ENCODE results near the gene ARHGAP9.
"Not testable (repeated sequence)": the region's sequence is repeated elsewhere in the genome, so short reads cannot be mapped to it uniquely, and the experiment has no call there.

ARHGAP9 gene

DNA sequence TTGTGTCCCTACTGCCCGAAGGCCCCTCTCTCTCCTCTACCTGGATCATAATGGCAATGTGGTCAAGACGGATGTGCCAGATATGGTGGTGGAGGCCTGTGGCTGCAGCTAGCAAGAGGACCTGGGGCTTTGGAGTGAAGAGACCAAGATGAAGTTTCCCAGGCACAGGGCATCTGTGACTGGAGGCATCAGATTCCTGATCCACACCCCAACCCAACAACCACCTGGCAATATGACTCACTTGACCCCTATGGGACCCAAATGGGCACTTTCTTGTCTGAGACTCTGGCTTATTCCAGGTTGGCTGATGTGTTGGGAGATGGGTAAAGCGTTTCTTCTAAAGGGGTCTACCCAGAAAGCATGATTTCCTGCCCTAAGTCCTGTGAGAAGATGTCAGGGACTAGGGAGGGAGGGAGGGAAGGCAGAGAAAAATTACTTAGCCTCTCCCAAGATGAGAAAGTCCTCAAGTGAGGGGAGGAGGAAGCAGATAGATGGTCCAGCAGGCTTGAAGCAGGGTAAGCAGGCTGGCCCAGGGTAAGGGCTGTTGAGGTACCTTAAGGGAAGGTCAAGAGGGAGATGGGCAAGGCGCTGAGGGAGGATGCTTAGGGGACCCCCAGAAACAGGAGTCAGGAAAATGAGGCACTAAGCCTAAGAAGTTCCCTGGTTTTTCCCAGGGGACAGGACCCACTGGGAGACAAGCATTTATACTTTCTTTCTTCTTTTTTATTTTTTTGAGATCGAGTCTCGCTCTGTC lies 22.8 kb downstream of the ARHGAP9 start:
- DNase-seq (ENCODE audit: low read depth), result no peak

DNA sequence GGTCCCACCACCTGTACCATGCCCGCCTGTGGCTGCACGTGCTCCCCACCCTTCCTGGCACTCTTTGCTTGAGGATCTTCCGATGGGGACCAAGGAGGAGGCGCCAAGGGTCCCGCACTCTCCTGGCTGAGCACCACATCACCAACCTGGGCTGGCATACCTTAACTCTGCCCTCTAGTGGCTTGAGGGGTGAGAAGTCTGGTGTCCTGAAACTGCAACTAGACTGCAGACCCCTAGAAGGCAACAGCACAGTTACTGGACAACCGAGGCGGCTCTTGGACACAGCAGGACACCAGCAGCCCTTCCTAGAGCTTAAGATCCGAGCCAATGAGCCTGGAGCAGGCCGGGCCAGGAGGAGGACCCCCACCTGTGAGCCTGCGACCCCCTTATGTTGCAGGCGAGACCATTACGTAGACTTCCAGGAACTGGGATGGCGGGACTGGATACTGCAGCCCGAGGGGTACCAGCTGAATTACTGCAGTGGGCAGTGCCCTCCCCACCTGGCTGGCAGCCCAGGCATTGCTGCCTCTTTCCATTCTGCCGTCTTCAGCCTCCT lies 23.4 kb downstream of the ARHGAP9 start:
- DNase-seq (ENCODE audit: low read depth), result no peak

DNA sequence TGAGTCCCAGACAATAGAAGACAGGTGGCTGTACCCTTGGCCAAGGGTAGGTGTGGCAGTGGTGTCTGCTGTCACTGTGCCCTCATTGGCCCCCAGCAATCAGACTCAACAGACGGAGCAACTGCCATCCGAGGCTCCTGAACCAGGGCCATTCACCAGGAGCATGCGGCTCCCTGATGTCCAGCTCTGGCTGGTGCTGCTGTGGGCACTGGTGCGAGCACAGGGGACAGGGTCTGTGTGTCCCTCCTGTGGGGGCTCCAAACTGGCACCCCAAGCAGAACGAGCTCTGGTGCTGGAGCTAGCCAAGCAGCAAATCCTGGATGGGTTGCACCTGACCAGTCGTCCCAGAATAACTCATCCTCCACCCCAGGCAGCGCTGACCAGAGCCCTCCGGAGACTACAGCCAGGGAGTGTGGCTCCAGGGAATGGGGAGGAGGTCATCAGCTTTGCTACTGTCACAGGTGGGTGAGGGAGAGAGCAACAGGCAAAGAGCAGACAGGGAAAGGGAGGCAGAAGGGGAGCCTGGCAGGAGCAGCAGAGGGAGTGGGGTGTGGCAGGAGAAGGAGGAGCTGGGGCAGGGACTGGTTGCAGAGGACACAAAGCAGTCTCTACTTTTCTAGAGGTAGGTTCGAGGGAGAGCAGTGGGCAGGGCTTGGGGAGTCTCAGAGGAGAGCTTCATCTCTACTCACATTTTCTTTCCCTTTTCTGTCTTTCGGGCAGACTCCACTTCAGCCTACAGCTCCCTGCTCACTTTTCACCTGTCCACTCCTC lies 24.1 kb downstream of the ARHGAP9 start:
- no peak for DNase-seq (ENCODE audit: low read depth)

DNA sequence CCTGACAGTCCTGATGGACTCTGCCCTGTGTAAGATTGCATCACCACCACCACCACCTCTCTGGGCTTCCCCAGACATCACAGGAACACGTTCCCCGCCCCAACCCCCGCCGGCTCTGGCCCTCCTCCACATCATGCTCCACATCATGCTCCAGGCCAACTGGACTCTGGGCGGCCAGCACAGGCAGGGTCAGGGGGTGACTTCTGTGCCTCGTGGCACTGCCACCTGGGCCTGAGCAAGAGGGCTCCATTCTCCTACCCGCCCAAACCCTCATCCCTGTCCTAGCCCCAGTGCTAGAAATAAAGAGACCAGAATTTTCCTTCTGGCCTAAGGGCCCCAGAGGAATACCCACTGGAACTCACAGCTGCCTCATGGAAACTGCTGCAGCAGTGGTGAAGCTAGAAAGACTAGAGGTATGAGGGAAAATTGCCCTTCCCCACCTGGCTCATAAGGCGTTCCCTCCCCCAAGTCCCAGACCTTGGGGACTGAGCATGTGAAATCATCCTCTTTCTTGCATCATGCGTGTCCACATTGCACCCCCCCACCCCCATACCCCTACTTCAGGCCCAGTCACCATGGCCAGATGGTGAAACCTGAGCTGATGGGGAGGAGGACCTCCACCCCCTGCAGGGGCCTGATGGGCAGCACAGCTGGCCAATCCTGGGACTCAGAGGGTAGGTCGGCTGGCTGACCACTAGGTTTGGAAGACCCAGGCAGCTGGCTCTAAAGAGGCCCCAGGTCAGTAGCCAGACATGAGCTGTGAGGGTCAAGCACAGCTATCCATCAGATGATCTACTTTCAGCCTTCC lies 24.9 kb downstream of the ARHGAP9 start, which contains the start of gene INHBE:
Gene INHBE, plus strand, starts transcription at position 742 of the 808 bp plus-strand sequence. CDS start 230 bp downstream, outside the sequence.
- DNase-seq (ENCODE audit: low read depth), result no peak

DNA sequence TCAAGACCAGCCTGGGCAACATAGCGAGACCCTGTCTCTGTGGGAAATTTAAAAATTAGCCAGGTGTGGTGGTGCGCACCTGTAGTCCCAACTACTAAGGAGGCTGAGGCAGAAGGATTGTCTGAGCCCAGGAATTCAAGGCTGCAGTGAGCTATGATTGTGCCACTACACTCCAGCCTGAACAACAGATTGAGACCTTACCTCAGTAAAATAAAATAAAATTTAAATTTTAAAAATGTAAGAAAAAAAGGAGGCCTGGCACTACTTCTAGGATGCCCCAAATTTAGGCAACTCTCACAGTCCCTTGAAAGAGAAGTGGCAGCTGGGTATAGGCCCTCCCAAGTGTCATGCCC lies 25.5 kb downstream of the ARHGAP9 start:
- DNase-seq (ENCODE audit: low read depth), result no peak

DNA sequence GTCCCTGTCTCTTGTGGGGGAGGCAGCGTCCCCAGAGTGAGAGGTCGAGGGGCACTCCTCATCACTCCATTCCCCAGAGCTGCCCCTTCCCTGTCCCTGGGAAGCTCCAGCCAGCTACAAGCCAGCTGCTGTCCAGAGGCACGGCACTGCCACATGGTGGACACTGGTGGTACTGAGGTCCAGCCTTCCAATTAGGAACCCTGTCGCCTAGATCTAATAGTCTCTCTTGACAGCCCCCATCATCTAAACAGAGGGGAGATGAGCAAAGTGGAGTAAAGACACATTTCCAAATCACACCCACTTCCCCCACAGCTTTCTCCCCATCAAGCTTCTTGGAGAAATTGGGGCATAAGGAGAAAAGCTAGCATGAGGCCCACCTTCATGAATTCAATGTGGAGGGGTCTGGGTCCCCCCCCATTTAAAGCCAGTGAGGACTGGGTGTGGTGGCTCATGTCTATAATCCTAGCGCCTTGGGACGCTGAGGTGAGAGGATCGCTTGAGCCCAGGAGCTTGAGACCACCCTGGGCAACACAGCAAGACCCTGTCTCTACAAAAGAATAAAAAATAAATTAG lies 26.6 kb downstream of the ARHGAP9 start:
- no peak for DNase-seq (ENCODE audit: low read depth)

DNA sequence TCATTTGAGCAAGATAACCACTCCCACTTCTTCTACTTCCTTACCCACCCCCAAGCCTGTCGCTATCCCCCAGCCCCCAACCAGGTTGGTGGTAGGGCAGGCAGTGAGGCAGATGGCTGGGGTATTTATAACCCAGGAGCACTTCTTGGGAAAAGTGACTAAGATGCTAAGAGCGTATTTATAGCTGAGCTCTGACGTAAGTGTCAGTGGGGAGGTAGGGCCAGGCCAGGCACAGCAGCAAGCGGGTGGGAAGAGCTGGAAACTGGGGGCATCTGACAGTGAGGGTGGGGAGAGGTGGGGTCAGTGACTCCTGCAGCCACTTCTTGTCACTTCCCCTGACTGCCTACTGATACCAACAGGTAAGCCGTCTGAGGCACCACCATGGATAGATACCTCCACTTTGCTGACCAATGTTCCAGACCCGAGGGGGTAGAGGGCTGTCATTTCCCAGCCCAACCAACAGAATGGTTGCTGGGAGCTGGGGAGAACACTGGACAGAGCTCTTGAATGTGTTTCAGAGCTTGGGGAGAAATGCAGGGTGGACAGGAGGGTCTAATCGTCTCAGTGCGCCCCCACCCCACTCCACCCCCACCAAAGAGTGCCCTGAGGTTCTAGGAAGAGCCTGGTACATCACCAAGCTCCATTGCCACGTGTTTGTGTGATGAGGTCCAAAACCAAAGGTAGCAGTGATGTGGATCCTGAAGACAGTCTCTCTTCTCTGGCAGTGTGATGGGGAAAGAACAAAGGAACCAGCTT lies 27.3 kb downstream of the ARHGAP9 start:
- DNase-seq (ENCODE audit: low read depth), result no peak

DNA sequence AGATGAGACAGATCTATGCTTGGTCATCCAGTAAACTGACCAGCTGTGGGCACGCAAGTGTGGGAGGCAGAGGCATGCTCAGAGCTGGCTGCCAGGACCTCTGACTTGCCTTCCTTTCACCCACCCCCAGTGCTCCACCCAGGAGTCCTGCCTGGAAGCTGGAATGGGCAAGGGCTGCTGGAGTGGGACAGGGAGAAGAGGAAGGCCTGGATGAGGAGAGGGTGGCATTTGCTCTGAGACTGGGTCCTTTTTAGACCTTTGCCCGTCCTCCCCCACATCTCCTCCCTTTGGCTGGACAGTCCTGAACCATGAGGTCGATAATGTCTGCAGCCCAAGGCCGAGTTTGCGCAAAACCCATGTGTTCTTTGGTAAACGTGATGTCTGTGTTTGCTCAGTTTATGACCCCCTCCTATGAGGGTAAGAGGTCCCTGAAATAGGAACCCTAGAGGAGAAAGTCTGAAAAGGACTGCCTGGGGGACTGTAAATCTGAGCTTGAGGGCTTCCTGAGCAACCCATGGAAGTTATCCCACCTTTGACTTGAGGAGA lies 28.4 kb downstream of the ARHGAP9 start:
- DNase-seq (ENCODE audit: low read depth), result no peak

DNA sequence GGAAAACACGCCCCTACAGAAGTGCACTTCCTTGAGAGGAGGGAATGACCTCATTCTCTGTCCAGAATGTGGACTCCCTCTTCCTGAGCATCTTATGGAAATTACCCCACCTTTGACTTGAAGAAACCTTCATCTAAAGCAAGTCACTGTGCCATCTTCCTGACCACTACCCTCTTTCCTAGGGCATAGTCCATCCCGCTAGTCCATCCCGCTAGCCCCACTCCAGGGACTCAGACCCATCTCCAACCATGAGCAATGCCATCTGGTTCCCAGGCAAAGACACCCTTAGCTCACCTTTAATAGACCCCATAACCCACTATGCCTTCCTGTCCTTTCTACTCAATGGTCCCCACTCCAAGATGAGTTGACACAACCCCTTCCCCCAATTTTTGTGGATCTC lies 29.6 kb downstream of the ARHGAP9 start:
- no peak for DNase-seq (ENCODE audit: low read depth)

DNA sequence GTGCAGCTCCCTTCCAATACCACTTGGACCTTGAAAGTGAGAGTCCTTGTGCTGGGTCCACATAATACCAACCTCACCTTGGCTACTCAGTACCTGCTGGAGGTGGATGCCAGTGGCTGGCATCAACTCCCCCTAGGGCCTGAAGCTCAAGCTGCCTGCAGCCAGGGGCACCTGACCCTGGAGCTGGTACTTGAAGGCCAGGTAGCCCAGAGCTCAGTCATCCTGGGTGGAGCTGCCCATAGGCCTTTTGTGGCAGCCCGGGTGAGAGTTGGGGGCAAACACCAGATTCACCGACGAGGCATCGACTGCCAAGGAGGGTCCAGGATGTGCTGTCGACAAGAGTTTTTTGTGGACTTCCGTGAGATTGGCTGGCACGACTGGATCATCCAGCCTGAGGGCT lies 30.3 kb downstream of the ARHGAP9 start:
- no peak for DNase-seq (ENCODE audit: low read depth)

DNA sequence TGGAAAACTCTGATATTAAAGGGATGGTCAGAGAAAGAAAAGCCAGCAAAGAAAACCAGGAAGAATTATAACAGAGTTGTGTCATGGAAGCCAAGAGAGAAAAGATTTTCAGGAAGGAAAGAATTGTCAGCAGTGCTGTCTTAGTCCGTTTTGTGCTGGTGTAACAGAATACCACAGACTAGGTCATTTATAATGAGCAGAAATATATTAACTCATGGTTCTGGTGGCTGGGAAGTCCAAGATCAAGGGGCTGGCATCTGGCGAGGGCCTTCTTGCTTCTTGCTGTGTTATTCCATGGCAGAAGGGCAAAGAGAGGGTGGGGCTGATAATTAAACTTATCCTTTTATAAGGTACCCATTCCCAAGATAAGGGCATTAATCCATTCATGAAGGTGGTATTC lies 31.0 kb downstream of the ARHGAP9 start:
- no peak for DNase-seq (ENCODE audit: low read depth)

DNA sequence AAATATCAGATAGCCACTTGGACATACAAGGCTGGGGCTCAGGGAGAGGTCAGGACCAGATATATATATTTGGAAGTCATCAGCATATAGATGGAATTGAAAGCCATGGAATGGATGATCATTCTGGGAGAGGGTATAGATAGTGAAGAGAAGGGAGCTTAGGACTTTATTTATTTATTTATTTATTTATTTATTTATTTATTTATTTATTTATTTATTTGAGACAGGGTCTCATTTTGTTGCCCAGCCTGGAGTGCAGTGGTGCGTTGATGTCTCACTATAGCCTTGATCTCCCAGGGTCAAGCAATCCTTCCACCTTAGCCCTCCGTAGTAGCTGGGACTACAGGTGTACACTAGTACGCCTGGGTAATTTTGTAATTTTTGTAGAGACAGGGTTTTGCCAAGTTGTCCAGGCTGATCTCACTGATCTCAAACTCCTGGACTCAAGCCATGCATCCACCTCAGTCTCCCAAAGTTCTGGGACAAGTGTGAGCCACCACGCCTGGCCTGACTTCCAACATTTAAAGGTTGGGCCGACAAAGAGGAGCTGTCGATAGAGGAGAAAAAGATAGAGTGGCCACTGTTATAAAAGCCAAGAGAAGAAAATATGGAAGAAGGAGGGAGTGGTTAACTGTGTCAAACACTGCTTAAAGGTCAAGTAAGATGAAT lies 33.2 kb downstream of the ARHGAP9 start:
- DNase-seq (ENCODE audit: low read depth), result no peak

DNA sequence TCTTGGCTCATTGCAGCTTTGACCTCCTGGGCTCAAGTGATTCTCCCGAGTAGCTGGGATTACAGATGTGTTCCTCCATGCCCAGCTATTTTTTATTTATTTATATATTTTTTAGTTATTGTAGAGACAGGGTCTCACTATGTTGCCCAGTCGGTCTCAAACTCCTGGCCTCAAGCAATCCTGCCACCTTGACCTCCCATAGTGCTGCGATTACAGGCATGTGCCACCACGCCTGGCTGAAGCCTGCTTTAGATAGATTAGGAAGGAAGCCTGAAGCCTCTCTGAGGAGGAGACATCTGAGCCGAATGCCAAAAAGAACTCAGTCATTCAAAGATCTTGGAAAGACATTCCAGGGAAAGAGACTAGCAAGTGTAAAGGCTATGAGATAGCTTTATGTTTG lies 34.9 kb downstream of the ARHGAP9 start:
- DNase-seq (ENCODE audit: low read depth), result no peak

DNA sequence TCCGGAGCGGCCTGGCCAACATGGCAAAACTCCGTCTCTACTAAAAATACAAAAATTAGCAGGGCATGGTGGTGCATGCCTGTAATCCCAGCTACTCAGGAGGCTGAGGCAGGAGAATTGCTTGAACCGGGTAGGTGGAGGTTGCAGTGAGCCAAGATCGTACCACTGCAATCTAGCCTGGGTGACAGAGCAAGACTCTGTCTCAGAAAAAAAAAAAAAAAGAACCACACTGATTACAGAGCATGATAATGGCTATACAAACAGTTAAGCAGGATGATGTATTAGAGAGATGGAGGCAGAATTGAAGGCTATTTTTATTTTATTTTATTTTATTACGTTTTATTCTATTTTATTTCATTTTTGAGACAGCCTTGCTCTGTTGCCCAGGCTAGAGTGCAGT lies 35.3 kb downstream of the ARHGAP9 start:
- not testable (repeated sequence) for DNase-seq (ENCODE audit: low read depth)

DNA sequence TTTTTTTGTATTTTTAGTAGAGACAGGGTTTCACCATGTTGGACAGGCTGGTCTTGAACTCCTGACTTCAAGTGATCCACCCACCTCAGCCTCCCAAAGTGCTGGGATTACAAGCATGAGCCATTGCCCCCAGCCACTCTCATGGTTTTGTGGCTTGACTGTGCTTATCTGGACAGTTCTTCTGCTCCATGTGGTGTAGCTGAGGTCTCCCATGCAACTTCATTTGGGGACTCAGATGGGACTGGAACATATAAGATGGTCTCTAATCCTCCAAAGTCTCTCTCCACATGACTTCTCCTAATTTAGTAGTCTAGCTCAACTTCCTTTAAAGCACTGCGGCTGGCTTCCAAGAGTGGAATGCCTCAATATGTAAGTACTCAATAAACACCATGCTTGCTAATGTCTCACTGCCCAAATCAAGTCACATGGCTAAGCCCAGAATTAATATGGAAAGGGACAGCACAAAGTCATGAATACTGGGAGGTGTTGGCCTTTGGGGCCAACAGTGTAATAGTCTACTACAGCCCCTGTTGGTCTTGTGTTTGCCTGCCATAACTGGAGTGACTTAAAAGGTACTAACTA lies 37.7 kb downstream of the ARHGAP9 start:
- no peak for DNase-seq (ENCODE audit: low read depth)

DNA sequence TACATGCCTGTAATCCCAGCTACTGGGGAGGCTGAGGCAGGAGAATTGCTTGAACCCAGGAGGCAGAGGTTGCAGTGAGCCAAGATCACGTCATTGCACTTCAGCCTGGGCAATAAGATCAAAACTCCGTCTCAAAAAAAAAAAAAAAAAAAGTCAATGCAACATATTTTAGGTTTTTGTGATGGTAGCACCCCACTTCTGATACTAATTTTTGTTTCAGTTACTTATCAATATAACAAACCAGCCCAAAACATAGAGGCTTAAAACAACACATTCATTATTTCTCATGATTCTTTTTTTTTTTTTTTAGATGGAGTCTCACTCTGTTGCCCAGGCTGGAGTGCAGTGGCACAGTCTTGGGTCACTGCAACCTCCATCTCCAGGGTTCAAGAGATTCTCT lies 38.3 kb downstream of the ARHGAP9 start:
- not testable (repeated sequence) for DNase-seq (ENCODE audit: low read depth)

DNA sequence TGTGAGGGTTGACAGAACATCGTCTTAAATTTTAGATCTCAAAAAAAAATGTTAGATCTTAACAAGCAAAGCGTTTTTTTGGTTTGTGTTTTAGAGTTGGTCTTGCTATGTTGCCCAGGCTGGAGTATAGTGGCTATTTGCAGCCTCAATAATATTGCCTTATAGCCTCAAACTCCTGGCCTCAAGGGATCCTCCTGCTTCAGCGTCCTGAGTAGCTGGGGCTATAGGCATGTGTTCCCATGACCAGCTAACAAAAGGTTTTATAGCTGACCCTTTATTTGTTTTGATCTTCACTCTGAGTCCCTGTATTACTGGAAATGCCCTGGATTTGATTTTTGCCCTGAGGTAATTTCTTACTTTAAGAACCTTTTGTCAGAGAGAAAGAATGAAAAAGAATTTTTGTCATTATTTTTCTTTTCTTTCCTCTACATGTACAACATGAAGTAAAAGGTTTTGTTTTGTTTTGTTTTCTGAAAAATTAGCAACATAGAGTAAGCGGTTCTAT lies 39.9 kb downstream of the ARHGAP9 start:
- no peak for DNase-seq (ENCODE audit: low read depth)

DNA sequence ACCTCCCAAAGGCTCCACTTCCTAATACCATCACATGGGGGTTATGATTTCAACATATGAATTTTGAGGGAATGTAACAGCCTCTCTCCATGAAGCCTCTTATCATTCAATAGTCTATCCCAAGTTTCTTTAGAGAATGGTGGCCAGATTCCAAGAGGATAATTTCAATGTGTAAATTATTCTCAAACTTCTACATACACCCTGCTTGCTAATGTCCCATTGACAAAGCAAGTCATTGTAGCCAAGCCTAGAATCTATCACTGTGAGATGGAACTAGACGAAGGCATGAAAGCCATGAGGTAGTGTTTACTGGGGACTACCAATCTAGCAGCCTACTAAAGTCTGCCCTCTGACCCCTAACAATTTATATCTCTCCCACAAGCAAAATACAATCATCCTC lies 41.3 kb downstream of the ARHGAP9 start:
- no peak for DNase-seq (ENCODE audit: low read depth)

DNA sequence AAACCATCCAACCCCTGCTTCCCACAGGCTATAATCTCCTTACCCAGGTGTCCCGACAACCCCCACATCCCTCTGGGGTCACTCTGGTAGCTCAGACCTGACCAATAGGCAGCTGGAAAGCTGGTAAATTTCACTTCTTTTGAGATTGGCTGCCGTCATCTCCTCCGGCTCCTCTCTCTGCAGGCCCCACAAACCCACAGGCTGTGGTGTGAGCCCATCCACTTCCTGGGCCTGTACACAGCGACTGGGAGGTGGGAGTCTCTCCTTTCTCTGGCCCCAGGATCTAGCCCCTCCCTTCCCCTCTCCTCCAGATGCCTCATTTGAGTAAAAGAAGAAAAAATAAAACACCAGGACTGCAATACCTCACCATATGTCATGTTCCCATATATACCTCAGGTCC lies 44.4 kb downstream of the ARHGAP9 start:
- DNase-seq (ENCODE audit: low read depth), result no peak
